ENCODE data around the gene TUBGCP3.

GRCh38 chr13:112451512-112452379 is 136.2 kb downstream of the TUBGCP3 start:
- TF ChIP-seq CTCF (IDR thresholded peaks at IDR 0.05; ENCODE audit: insufficient read depth, low read length, poor library complexity, severe bottlenecking) (no peak), EZH2phosphoT487 (conservative IDR thresholded peaks at IDR 0.05; ENCODE audit: low read length) (no peak)

Data from SU-DHL-6 (cell line).